Transverse colon (tissue), 3 donors: ENCODE data around the gene CDH11.

Source experiments
- CTCF ChIP-seq, 5 experiments: fragments of 200-600 bp in 3 of 5; fragments of 450-650 bp in 2 of 5; sonication (generic) in 3 of 5; IDR thresholded peaks; 1 replicate in 2 of 5; 2 replicates in 3 of 5; pipeline ENCODE4 v1.5.1; 2016 to 2017; ENCODE audit warnings: antibody characterized with exemption in 5 of 5, inconsistent platforms in 3 of 5, mild to moderate bottlenecking in 2 of 5, moderate library complexity in 1 of 5
- POLR2A ChIP-seq: fragments of 450-650 bp; IDR thresholded peaks from one replicate; pipeline ENCODE4 v1.6.1; 2016; ENCODE audit warnings: antibody characterized with exemption, mild to moderate bottlenecking, moderate library complexity

- TF ChIP-seq CTCF (IDR thresholded peaks at IDR 0.05), result no peak
- TF ChIP-seq POLR2A, result no peak
These were observed 8.4 kb downstream of the CDH11 start for GRCh38 chr16:65113441-65113840.
